Stomach (tissue), 4 donors: ENCODE data around the gene KPTN.

ENCODE experiments used
- CTCF ChIP-seq, 7 experiments: fragments of 450-650 bp in 4 of 7; fragments of 200-600 bp in 3 of 7; sonication (generic) in 3 of 7; IDR thresholded peaks; one replicate each; pipeline ENCODE4 v1.5.1; 2016 to 2019; ENCODE audit warnings: antibody characterized with exemption in 7 of 7, control low read depth in 2 of 7, mild to moderate bottlenecking in 1 of 7
- POLR2A ChIP-seq, 4 donors: fragments of 450-650 bp; IDR thresholded peaks; one replicate each; pipeline ENCODE4 v1.6.1; 2016; ENCODE audit warnings: antibody characterized with exemption in 4 of 4, control low read depth in 2 of 4, mild to moderate bottlenecking in 1 of 4, moderate library complexity in 1 of 4

GRCh38 chr19:47491358-47492136 lies 7.5 kb upstream of the KPTN start:
- TF ChIP-seq POLR2A (IDR thresholded peaks at IDR 0.05) (no peak), CTCF (IDR thresholded peaks at IDR 0.05) (no peak)
